Esophagus muscularis mucosa (tissue), 4 donors: ENCODE data around the gene SYNDIG1. TPM values are rescaled to one million over a fixed set of nuclear protein-coding genes. Genes with fewer than 3 reads are reported as not detected.

Source experiments
- DNase-seq: peaks from one replicate; pipeline ENCODE4 v3.0.0-alpha.2; 2017; ENCODE audit errors: extremely low spot score
- H3K27ac ChIP-seq, 4 donors: fragments of 200-600 bp; sonication (generic); replicated peaks in 1 of 4; 1 replicate in 3 of 4; 2 replicates in 1 of 4; pipeline ENCODE4 v1.5.1; 2016 to 2019; ENCODE audit warnings: mild to moderate bottlenecking in 1 of 4
- H3K27me3 ChIP-seq, 4 donors: fragments of 200-600 bp; sonication (generic); one replicate each; pipeline versions ENCODE4 v1.5.1 to v1.6.0; 2016 to 2019
- H3K36me3 ChIP-seq, 4 donors: fragments of 200-600 bp; sonication (generic); one replicate each; pipeline ENCODE4 v1.5.1; 2016 to 2019
- H3K4me1 ChIP-seq, 4 donors: fragments of 200-600 bp; sonication (generic); one replicate each; pipeline ENCODE4 v1.5.1; 2016 to 2019
- H3K4me3 ChIP-seq, 4 donors: fragments of 200-600 bp; sonication (generic); 1 replicate in 2 of 4; 2 replicates in 2 of 4; pipeline ENCODE4 v1.5.1; 2016 to 2019; ENCODE audit warnings: mild to moderate bottlenecking in 4 of 4, moderate library complexity in 1 of 4
- H3K9me3 ChIP-seq, 4 donors: fragments of 200-600 bp; sonication (generic); 1 replicate in 3 of 4; 2 replicates in 1 of 4; pipeline ENCODE4 v1.5.1; 2016 to 2019
- EP300 ChIP-seq: sonication (generic); formaldehyde crosslinking; IDR thresholded peaks from one replicate; pipeline ENCODE4 v1.6.1; 2017; ENCODE audit warnings: antibody characterized with exemption
- POLR2A ChIP-seq: fragments of 450-650 bp; IDR thresholded peaks from one replicate; pipeline ENCODE4 v1.6.1; 2017; ENCODE audit warnings: antibody characterized with exemption, moderate library complexity, mild to moderate bottlenecking, low read depth
- POLR2AphosphoS5 ChIP-seq, 2 donors: sonication (generic); formaldehyde crosslinking; IDR thresholded peaks; one replicate each; pipeline ENCODE4 v1.6.1; 2017; ENCODE audit warnings: antibody characterized with exemption in 2 of 2
- WGBS: methylation state at CpG from one replicate; pipeline ENCODE4 v1.1.5; 2018; 5-methylcytosine and 5-hydroxymethylcytosine counted together
- intact Hi-C: fragments of 100-400 bp; cut with DNase I; formaldehyde crosslinking; loops from one replicate; pipeline ENCODE4 v1.15.1; 2023
- total RNA-seq, 4 donors: library from RNA; depleted of rRNA; stranded (reverse); fragments of >200 nt; gene quantifications; one replicate each; pipeline versions ENCODE4 v1.1.0 to v1.2.1, GENCODE V29; 2016
- TF ChIP-seq, protein P1 (sequence below), 3 experiments: fragments of 200-600 bp in 2 of 3; fragments of 450-650 bp in 1 of 3; sonication (generic) in 2 of 3; IDR thresholded peaks; one replicate each; pipeline ENCODE4 v1.5.1; 2017 to 2019; ENCODE audit warnings: antibody characterized with exemption in 3 of 3, mild to moderate bottlenecking in 2 of 3, moderate library complexity in 1 of 3

Gene SYNDIG1
- total RNA-seq, 4 donors from 2014 or later, result not detected

GRCh38 chr20:24701027-24701426, 231.6 kb downstream of the SYNDIG1 start:
- WGBS, result 97% methylated on average over 5 of the region's 6 CpGs
- TF ChIP-seq, protein P1, sequence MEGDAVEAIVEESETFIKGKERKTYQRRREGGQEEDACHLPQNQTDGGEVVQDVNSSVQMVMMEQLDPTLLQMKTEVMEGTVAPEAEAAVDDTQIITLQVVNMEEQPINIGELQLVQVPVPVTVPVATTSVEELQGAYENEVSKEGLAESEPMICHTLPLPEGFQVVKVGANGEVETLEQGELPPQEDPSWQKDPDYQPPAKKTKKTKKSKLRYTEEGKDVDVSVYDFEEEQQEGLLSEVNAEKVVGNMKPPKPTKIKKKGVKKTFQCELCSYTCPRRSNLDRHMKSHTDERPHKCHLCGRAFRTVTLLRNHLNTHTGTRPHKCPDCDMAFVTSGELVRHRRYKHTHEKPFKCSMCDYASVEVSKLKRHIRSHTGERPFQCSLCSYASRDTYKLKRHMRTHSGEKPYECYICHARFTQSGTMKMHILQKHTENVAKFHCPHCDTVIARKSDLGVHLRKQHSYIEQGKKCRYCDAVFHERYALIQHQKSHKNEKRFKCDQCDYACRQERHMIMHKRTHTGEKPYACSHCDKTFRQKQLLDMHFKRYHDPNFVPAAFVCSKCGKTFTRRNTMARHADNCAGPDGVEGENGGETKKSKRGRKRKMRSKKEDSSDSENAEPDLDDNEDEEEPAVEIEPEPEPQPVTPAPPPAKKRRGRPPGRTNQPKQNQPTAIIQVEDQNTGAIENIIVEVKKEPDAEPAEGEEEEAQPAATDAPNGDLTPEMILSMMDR (IDR thresholded peaks at IDR 0.05), result no peak
- TF ChIP-seq POLR2A (no peak), EP300 (no peak), POLR2AphosphoS5 (IDR thresholded peaks at IDR 0.05) (no peak)
- Histone ChIP-seq H3K9me3 (no peaks in the 10 kb centered on the region), H3K4me1 (no peaks in the 10 kb centered on the region), H3K4me3 (no peak overlapping the region), H3K27ac (no peak overlapping the region), H3K27me3 (no peaks in the 10 kb centered on the region), H3K36me3 (no peaks in the 10 kb centered on the region)
- DNase-seq, result peak; percentile 79
- intact Hi-C loops, result no loop called here

- peak; percentile 64 for DNase-seq
- WGBS, result 64% methylated on average over 6 of the region's 6 CpGs
- Histone ChIP-seq H3K27ac (no peak overlapping the region), H3K36me3 (no peaks in the 10 kb centered on the region), H3K4me1 (no peaks in the 10 kb centered on the region), H3K4me3 (no peak overlapping the region), H3K9me3 (no peaks in the 10 kb centered on the region), H3K27me3 (no peaks in the 10 kb centered on the region)
- intact Hi-C loops, result no loop called here
- TF ChIP-seq POLR2AphosphoS5 (IDR thresholded peaks at IDR 0.05) (no peak), POLR2A (no peak), EP300 (no peak)
- TF ChIP-seq, protein P1 (IDR thresholded peaks at IDR 0.05), result no peak
Measured at GRCh38 chr20:24701668-24702067, 232.2 kb downstream of the SYNDIG1 start.

GRCh38 chr20:24702501-24703283, 233.3 kb downstream of the SYNDIG1 start:
- TF ChIP-seq POLR2AphosphoS5 (IDR thresholded peaks at IDR 0.05), result no peak
- TF ChIP-seq EP300, result no peak
- no peak for TF ChIP-seq POLR2A
- TF ChIP-seq, protein P1 (IDR thresholded peaks at IDR 0.05), result no peak
- Histone ChIP-seq H3K27me3 (no peaks in the 10 kb centered on the region), H3K27ac (no peak overlapping the region), H3K36me3 (no peaks in the 10 kb centered on the region), H3K4me1 (no peaks in the 10 kb centered on the region), H3K9me3 (no peaks in the 10 kb centered on the region), H3K4me3 (no peak overlapping the region)
- 75% methylated on average over 16 of the region's 16 CpGs for WGBS
- peak; percentile 90 for DNase-seq
- intact Hi-C loops, result no loop called here

DNA sequence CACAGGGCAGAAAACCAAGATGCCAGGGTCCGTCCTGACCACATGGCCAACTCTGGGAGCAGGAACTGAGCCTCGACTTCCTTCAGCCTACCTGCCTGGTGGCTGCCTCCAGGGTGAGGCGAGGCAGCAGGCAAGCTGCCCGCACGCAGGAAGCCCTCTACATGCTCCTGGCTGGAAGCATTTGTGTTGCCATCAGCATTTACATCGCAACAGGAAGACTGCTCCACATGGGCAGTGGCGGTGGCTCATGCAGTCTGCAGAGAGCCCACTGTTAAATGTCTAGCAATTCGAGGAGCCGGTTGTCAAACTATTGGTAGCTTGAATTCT, 233.8 kb downstream of the SYNDIG1 start:
- Histone ChIP-seq H3K4me3 (no peak overlapping the region), H3K36me3 (no peaks in the 10 kb centered on the region), H3K9me3 (no peaks in the 10 kb centered on the region), H3K4me1 (no peaks in the 10 kb centered on the region), H3K27me3 (no peaks in the 10 kb centered on the region), H3K27ac (no peak overlapping the region)
- DNase-seq, result peak; percentile 90
- no peak for TF ChIP-seq POLR2AphosphoS5 (IDR thresholded peaks at IDR 0.05)
- no peak for TF ChIP-seq POLR2A
- TF ChIP-seq EP300, result no peak
- TF ChIP-seq, protein P1 (IDR thresholded peaks at IDR 0.05), result no peak
- 97% methylated on average over 4 of the region's 9 CpGs for WGBS
- intact Hi-C loops, result no loop called here

DNA sequence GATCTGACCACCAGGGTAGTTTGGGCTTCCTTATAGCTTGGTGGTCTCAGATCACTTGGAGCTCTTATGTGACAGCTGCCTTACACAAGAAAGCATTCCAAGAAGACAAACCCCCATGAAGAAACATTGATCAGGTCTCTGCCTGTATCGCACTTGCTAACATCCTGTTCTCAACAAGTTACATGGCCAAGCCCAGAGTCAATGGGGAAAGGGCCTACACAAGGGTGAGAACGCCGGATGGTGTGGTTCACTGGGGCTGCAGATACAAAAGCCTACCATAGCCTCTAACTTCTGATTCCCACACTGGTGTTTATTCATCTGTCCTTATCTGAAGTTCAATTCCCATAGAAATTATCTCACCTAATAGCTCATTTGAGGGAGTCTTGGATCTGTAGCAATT, 235.5 kb downstream of the SYNDIG1 start:
- H3K27me3 ChIP-seq, result no peaks in the 10 kb centered on the region
- peak; percentile 91 for DNase-seq
- H3K27ac ChIP-seq, result no peak overlapping the region
- intact Hi-C loops, result no loop called here
- no peak overlapping the region for H3K4me3 ChIP-seq
- H3K36me3 ChIP-seq, result no peaks in the 10 kb centered on the region
- H3K4me1 ChIP-seq, result no peaks in the 10 kb centered on the region
- H3K9me3 ChIP-seq, result no peaks in the 10 kb centered on the region
- WGBS, result 96% methylated on average over 3 of the region's 3 CpGs
- TF ChIP-seq EP300, result no peak
- TF ChIP-seq, protein P1 (IDR thresholded peaks at IDR 0.05), result no peak
- TF ChIP-seq POLR2AphosphoS5 (IDR thresholded peaks at IDR 0.05), result no peak
- no peak for TF ChIP-seq POLR2A
